ES-I3 (cell line): ENCODE results near the gene VAV3.

Experiments
- H3K36me3 ChIP-seq: 2 replicates; pipeline ENCODE4 v1.6.1; 2013; ENCODE audit warnings: mild to moderate bottlenecking, low read length, control low read depth, moderate library complexity; ENCODE audit not compliant: insufficient read depth
- H3K4me1 ChIP-seq: 2 replicates; pipeline ENCODE4 v1.6.1; 2013; ENCODE audit warnings: mild to moderate bottlenecking, control low read depth, low read length; ENCODE audit not compliant: insufficient read depth
- H3K9ac ChIP-seq: 2 replicates; pipeline ENCODE4 v1.6.1; 2013; ENCODE audit warnings: low read depth, mild to moderate bottlenecking, low read length, moderate library complexity
- H3K9me3 ChIP-seq: 2 replicates; pipeline ENCODE4 v1.6.1; 2013; ENCODE audit warnings: mild to moderate bottlenecking, low read length, moderate library complexity; ENCODE audit not compliant: control insufficient read depth, insufficient read depth

The VAV3 gene

GRCh38 chr1:107786203-107786845 lies 178.7 kb downstream of the VAV3 start:
- Histone ChIP-seq H3K36me3 (no peaks in the 10 kb centered on the region), H3K4me1 (peaks cover 7% of the 10 kb centered on the region; the same call in 1 of the 2 replicates), H3K9ac (no peak overlapping the region), H3K9me3 (no peaks in the 10 kb centered on the region)

GRCh38 chr1:107785496-107786202 lies 179.3 kb downstream of the VAV3 start:
- H3K9ac ChIP-seq: no peak overlapping the region
- peaks cover 7% of the 10 kb centered on the region; the same call in 1 of the 2 replicates for H3K4me1 ChIP-seq

GRCh38 chr1:107782217-107782845 lies 182.6 kb downstream of the VAV3 start:
- Histone ChIP-seq H3K9me3 (no peaks in the 10 kb centered on the region), H3K36me3 (no peaks in the 10 kb centered on the region), H3K9ac (no peak overlapping the region), H3K4me1 (no peaks in the 10 kb centered on the region)

More at GRCh38 chr1:107785496-107786202, 179.3 kb downstream of the VAV3 start:
- no peaks in the 10 kb centered on the region for H3K9me3 ChIP-seq
- H3K36me3 ChIP-seq: no peaks in the 10 kb centered on the region

- Histone ChIP-seq H3K9ac (no peak overlapping the region), H3K36me3 (no peaks in the 10 kb centered on the region), H3K4me1 (no peaks in the 10 kb centered on the region), H3K9me3 (no peaks in the 10 kb centered on the region)
These were observed 183.7 kb downstream of the VAV3 start for GRCh38 chr1:107781245-107781644.

- Histone ChIP-seq H3K9ac (no peak overlapping the region), H3K4me1 (no peaks in the 10 kb centered on the region), H3K9me3 (no peaks in the 10 kb centered on the region), H3K36me3 (no peaks in the 10 kb centered on the region)
These were observed 187.3 kb downstream of the VAV3 start for GRCh38 chr1:107777664-107778047.

- no peak overlapping the region for H3K9ac ChIP-seq
- H3K4me1 ChIP-seq: no peaks in the 10 kb centered on the region
- H3K9me3 ChIP-seq: no peaks in the 10 kb centered on the region
- H3K36me3 ChIP-seq: no peaks in the 10 kb centered on the region
These were observed 187.9 kb downstream of the VAV3 start for GRCh38 chr1:107776900-107777663.

- Histone ChIP-seq H3K36me3 (no peaks in the 10 kb centered on the region), H3K9ac (no peak overlapping the region), H3K4me1 (no peaks in the 10 kb centered on the region), H3K9me3 (no peaks in the 10 kb centered on the region)
These were observed 193.6 kb downstream of the VAV3 start for GRCh38 chr1:107771377-107771776.

- no peaks in the 10 kb centered on the region for H3K9me3 ChIP-seq
- no peaks in the 10 kb centered on the region for H3K36me3 ChIP-seq
- no peak overlapping the region for H3K9ac ChIP-seq
- H3K4me1 ChIP-seq: 0 out of 2 replicates have a peak, but pooled peaks cover 6% of the 10 kb centered on the region
These were observed 197.8 kb downstream of the VAV3 start for GRCh38 chr1:107767156-107767582.

- H3K36me3 ChIP-seq: no peaks in the 10 kb centered on the region
- H3K9me3 ChIP-seq: no peaks in the 10 kb centered on the region
- H3K9ac ChIP-seq: no peak overlapping the region
- 0 out of 2 replicates have a peak, but pooled peaks cover 6% of the 10 kb centered on the region for H3K4me1 ChIP-seq
These were observed 198.4 kb downstream of the VAV3 start for GRCh38 chr1:107766533-107766932.

- H3K4me1 ChIP-seq: 0 out of 2 replicates have a peak, but pooled peaks cover 6% of the 10 kb centered on the region
- no peaks in the 10 kb centered on the region for H3K36me3 ChIP-seq
- no peak overlapping the region for H3K9ac ChIP-seq
- no peaks in the 10 kb centered on the region for H3K9me3 ChIP-seq
These were observed 202.1 kb downstream of the VAV3 start for GRCh38 chr1:107762751-107763390.

GRCh38 chr1:107760065-107760464 lies 204.9 kb downstream of the VAV3 start:
- Histone ChIP-seq H3K36me3 (no peaks in the 10 kb centered on the region), H3K9me3 (no peaks in the 10 kb centered on the region), H3K4me1 (peaks cover 12% of the 10 kb centered on the region; the same call in 1 of the 2 replicates)

GRCh38 chr1:107750364-107750959 lies 214.5 kb downstream of the VAV3 start:
- H3K4me1 ChIP-seq: peaks cover 4% of the 10 kb centered on the region; the same call in 1 of the 2 replicates
- H3K9ac ChIP-seq: no peak overlapping the region
- no peaks in the 10 kb centered on the region for H3K36me3 ChIP-seq
- H3K9me3 ChIP-seq: no peaks in the 10 kb centered on the region

More at GRCh38 chr1:107760065-107760464, 204.9 kb downstream of the VAV3 start:
- H3K9ac ChIP-seq: no peak overlapping the region

- Histone ChIP-seq H3K4me1 (peaks cover 4% of the 10 kb centered on the region; the same call in 1 of the 2 replicates), H3K9me3 (no peaks in the 10 kb centered on the region), H3K9ac (no peak overlapping the region), H3K36me3 (no peaks in the 10 kb centered on the region)
These were observed 216.4 kb downstream of the VAV3 start for GRCh38 chr1:107748531-107748930.
